ENCODE measurements around the gene FOSL2.

FOSL2 gene
- 60.4 to 164 (median 128) reads per million in 4 experiments for total RNA-seq

GRCh38 chr2:28392297-28393113, at the start of gene FOSL2:
TSS of gene FOSL2 (plus strand) at chr2:28392858. CDS start at chr2:28393721, 863 bp downstream.
- DNase-seq: peak; percentile 85

GRCh38 chr2:28343184-28343942, 49.3 kb upstream of the FOSL2 start:
- DNase-seq: no peak

DNA sequence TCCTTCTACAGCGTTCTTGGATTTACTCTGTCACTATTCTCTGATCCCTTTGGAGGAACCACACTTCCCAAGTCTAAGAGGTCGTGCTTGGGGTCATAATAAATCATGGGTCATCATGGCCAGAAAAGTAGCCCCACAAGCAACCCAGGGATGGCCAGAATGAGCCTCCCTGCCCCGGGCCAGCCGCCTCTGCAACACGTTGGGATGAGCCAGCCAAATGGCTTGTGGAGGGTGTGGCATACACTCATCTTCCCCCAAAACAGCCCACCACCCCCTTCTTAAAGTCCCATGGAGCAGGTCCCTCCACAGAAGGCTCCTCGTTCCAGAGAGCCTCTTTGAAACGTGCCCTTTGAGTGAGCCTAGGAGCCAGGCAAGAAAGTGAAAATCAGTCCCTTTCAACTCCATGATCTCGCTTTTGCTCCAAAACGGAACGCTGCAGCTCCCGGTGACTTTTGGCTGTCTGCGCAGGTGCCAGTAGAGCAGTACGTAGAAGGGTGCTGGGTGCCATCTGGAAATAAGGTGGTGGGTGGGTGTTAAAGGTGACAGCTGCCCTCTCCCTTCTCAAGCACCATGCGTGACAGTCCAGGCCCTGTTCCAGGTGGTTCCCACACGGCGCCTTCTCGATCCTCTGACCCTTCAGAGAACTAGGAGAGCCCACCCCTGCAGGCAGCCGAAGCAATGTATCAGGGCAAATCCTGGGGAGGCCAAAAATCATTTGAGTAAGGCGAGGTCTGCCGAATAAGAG, 48.5 kb upstream of the FOSL2 start:
- no peak for DNase-seq

DNA sequence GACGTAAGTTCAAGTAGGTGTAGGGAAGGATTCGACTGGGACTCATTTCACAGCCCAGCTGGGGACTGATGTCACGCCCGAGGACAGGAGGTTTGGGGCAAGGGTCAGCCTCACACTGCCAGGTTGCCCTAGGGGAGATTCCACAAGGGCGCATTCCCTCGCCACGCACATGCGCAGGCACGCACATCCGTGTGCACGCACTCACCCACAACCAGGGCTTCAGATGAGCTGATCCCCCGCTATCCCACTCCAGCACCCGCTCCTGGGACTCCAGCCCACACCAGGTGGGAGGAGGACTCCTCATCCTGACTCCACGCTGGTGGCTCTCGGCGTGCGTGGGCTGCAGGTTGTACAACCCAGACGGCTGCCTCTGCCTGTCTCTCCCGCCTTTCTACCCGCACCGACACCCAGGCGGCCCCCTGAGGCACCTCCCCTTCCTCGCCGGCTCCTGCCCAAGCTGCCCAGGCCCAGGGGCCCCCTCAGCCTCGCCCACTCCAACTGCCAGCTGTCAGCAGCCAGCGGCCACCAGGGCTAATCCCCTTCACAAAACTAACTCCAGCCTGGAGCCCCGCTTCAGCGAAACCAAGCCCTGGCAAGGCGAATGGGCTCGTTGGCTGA, 47.8 kb upstream of the FOSL2 start:
- DNase-seq: no peak

DNA sequence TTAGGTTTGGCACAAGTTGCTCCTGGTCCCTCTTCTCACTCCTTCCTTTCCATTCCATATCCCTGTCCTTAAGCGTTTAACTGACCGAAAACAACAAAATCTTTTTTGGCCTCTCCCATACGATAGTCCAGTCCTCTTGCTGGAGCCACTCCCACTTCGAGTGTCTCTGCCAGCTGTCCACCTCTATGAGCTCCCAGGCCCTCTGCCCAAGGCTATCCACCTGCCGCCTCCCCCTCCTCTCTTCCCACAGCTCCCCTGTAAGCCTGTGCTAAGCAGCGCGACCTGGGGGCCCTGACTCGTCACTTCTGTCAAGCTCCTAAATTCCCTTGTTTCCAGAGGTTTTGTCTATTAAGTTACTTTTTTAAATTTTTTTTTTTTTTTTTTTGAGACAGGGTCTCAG, 47.0 kb upstream of the FOSL2 start:
- no peak for DNase-seq

- DNase-seq: no peak
Observed at GRCh38 chr2:28346587-28346986, 46.1 kb upstream of the FOSL2 start.

DNA sequence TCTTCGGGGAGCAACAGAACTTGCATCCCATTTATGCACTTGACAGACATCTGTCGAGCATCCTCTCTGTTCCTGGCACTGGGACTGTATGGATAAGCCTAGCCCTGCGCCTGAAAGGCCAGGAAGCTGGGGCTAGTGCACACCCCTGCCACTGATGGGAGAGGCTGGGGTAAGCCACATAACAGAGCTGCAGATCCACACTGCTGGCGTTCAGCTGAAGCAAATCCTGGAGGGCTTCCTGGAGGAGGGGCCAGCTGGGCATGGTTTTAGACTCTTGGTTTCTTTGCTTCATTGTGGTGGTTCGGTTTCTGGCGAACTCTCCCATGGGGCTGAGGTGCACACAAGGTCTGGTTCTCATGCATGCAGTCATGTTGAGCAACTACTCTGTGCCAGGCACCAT, 45.5 kb upstream of the FOSL2 start:
- no peak for DNase-seq

- DNase-seq: no peak
Observed at GRCh38 chr2:28347596-28347995, 45.1 kb upstream of the FOSL2 start.

GRCh38 chr2:28348149-28348567, 44.5 kb upstream of the FOSL2 start:
- peak; percentile 17 for DNase-seq

GRCh38 chr2:28348921-28349320, 43.7 kb upstream of the FOSL2 start:
- no peak for DNase-seq

DNA sequence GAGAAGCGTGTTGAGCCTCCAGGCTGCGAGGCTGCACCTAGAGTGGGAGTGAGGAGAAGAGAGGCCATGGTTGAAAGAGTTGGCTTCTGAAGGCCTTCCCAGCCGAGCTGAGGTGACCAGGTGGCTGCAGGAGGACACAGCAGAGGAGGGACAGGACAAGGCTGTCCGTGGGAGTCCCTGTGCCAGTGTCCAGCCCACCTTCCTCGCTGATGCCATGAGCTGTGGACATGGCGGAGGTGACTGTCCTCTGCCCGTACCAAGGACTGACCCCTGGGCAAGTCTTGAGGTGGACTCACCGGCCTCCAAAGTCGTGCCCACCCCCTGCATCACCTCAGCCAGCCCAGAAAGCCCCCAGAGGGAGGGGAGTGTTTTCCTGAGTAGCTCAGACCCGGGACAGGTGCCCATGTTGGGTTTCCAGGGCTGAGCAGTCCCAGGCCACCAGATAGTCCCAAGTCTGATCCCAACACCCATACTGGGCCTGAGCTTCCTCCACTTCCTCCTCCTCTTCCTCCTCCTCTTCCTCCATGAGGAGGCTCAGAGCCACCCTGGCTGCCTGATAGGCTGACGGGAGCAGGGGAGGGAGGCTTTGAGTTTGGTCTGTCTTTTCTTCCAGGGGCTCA, 43.0 kb upstream of the FOSL2 start:
- no peak for DNase-seq

- no peak for DNase-seq
Observed at GRCh38 chr2:28350196-28350595, 42.5 kb upstream of the FOSL2 start.

DNA sequence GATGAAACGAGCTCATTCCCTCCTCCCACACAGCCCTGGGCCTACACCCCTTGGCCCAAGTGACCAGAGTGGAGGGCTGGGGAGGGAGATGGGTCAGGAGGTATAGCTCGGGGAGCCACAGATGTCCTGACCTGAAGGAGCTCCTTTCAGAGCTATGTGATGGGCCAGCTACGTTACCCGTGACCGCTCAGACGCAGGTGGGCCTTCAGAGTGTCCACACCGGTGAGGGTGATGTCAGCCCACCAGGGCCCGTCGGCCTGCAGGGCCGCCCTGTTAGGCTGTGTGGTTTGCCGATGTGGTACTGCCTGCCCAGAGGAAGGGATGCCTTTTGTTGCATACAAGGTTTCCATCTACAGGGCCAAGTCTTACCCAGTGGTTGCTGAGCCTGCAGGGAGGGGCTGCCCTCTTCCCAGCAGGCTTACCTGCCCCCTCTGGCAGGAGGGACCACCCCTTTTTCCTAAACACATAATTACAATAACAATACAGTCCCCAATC, 41.8 kb upstream of the FOSL2 start:
- no peak for DNase-seq

DNA sequence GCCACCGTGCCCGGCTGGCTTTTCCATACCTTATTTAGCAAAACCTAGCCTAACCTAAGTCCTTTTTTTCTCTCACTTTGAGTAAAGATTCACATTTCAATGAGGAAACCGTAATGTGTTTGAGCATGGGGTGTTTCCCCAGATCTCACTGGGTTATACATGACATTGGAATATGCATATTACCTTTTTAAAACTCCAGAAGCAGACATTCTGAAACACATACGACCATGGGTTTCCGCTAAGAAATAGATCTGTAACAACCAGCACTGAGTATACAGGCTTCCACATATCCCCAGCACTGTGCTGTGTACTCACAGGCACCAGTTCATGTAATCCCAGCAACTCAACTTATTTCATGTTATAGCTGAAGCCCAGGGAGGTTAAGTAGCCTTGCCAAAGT, 41.0 kb upstream of the FOSL2 start:
- no peak for DNase-seq

DNA sequence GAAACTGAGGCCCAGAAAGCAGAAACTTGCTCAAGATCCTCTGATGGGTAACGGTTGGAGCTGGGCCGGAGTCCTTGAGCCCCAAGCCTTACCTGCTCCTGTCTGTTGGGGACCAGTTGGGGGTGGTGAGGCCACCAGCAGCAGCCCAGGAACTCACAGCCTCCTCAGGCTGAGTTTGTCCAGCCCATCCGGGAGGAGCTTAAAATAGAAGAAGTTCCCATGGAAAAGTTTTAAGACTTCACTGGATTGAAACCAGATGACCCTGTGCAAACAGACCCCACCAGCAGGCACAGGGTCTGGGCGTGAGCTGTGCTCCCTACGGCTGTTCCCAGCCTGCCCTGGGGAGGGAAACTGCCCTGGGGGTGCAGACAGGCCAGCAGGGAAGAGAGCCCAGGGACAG, 40.6 kb upstream of the FOSL2 start:
- no peak for DNase-seq

- no peak for DNase-seq
Observed at GRCh38 chr2:28352610-28353195, 40.0 kb upstream of the FOSL2 start.

DNA sequence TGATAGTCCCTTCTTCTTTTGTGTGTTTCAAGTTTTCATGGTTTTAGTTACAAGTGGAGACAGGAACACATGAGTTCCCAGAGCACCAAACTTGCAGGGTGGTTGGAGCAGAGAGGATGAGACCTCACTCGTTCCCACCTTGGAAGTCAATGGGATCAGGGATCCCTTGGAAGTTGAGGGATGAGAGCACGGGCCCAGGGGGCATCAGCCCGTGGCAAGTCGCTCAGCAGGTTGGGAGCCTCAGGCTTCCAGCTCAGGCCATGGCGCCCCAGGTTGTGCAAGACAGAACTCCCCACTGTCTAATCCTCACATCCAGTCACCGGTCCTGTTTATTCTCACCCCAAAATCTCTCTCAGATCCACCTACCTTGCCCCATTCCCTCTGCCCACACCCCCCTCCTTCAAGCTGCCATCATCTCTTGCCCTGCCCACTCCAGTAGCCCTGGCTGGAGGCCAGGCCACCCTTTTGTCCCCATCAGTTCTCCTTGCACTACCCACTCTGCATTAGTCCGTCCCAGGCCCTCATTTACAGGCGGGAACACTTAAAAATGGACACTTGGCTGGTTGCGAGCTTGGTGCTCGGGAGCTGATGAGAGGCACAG, 37.6 kb upstream of the FOSL2 start:
- DNase-seq: no peak

DNA sequence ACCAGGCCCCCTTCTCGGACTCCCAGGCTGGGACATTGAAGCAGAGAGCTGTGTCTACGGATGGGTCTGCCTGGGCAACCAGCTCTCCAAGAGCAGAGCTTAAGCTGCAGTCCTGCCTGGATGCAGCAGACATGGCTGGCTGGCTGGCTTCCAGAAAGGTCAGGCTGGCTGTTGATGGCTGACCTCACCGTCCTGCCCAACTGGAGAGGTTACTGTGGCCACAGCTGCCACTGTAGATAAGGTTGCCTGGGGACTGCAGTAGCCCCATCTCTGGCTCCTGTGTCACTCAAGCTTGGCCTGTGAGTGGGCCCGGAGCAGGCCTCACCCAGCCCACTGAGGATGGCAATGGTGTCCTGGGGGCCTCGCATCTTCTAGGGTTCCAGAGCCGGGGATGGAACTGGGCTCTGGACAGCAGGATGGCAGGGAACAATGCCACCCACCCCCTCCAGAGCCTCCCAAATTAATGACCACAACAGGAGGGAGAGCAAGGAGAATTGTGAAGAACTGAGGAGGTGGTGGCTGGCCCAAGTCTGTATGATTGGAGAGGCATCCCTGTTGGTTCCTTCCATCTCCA, 37.0 kb upstream of the FOSL2 start:
- no peak for DNase-seq

- no peak for DNase-seq
Observed at GRCh38 chr2:28356095-28356911, 36.4 kb upstream of the FOSL2 start.

DNA sequence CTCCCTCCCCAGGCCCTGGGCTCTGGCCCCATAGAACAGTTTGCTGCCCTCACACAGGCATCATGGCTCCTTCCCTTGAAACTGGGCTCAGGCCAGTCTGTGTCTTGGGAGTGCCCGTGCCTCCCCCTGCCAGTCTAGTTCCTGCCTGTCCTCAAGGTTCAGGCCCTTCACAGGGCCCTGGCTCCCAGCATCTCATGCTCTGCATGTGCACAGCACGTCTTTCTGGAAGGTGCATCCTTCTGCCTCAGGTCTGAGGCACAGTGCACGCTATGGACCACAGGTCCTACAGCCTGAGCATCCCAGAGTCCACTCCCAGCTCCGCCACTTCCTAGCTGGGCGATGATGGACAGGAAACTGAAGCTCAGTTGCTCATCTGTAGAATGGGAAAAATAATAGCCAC, 35.6 kb upstream of the FOSL2 start:
- DNase-seq: no peak
